HepG2 (cell line): ENCODE data around the gene GPC6. TPM values are rescaled to one million over a fixed set of nuclear protein-coding genes. Genes with fewer than 3 reads are reported as not detected.

Experiments
- ATAC-seq: fragments of 200-7000 bp; cut with Tn5 transposase; 3 replicates; pipeline ENCODE4 v1.9.1; 2020; ENCODE audit warnings: mild to moderate bottlenecking, moderate library complexity
- BruUV-seq: library from RNA; stranded (reverse); fragments of 400-500 nt; replicated peaks from 2 replicates; lab custom pipeline; 2021; lab: Mats Ljungman, UMichigan
- CTCF ChIA-PET: fragments of 300-600 bp; formaldehyde crosslinking; extraction: SDS; loops from one replicate; lab custom pipeline; 2021; ENCODE audit warnings: low total read pairs, inconsistent platforms, low intra/inter-chr PET ratio; lab: Yijun Ruan, JAX
- POLR2A ChIA-PET: fragments of 350-600 bp; sonication (Branson Sonifier 250); formaldehyde crosslinking; loops from one replicate; lab custom pipeline; 2020; ENCODE audit warnings: antibody characterized with exemption, inconsistent platforms; lab: Yijun Ruan, JAX
- DNase-seq: peaks from one replicate; pipeline ENCODE4 v3.0.0-alpha.2; 2015; ENCODE audit warnings: low spot score
- FAIRE-seq: peaks from 3 replicates; lab custom pipeline; 2011; peaks lifted over from hg19 to GRCh38; lab: Jason Lieb, UNC
- H2AFZ ChIP-seq: one replicate; pipeline ENCODE4 v1.6.1; 2011; ENCODE audit warnings: low read length, inconsistent platforms
- H3K27ac ChIP-seq: fragments of 300-600 bp; 3 replicates; pipeline ENCODE4 v1.8.0; 2011; ENCODE audit warnings: mixed run types, mild to moderate bottlenecking, mixed read lengths, low read length, inconsistent platforms; ENCODE audit not compliant: insufficient read depth; ENCODE audit errors: extremely low read length
- H3K27me3 ChIP-seq, 2 experiments: fragments of 200-600 bp in 1 of 2; 2 replicates in 1 of 2; 3 replicates in 1 of 2; pipeline versions ENCODE4 v1.6.0 to v1.8.0; 2011; ENCODE audit warnings: low read length in 2 of 2, mild to moderate bottlenecking in 2 of 2, moderate library complexity in 2 of 2, inconsistent platforms in 1 of 2; ENCODE audit not compliant: insufficient read depth in 2 of 2, control insufficient read depth in 1 of 2
- H3K36me3 ChIP-seq, 2 experiments: fragments of 200-600 bp in 1 of 2; replicated peaks in 1 of 2; 2 replicates in 1 of 2; 3 replicates in 1 of 2; pipeline versions ENCODE4 v1.5.1 to v1.8.0; 2011; ENCODE audit warnings: low read length in 2 of 2, inconsistent platforms in 1 of 2; ENCODE audit not compliant: insufficient read depth in 2 of 2, control insufficient read depth in 1 of 2
- H3K4me1 ChIP-seq: 2 replicates; pipeline ENCODE4 v1.5.1; 2012; ENCODE audit warnings: low read length, inconsistent platforms; ENCODE audit not compliant: insufficient read depth
- H3K4me2 ChIP-seq: 2 replicates; pipeline ENCODE4 v1.6.0; 2011; ENCODE audit warnings: low read depth, low read length, inconsistent platforms
- H3K4me3 ChIP-seq, 3 experiments: fragments of 200-600 bp in 1 of 3; sonication (generic), shearing (Covaris generic) in 1 of 3; replicated peaks in 1 of 3; 2 replicates each; pipeline ENCODE4 v1.5.1; 2011 to 2016; ENCODE audit warnings: low read length in 3 of 3, inconsistent platforms in 2 of 3, low read depth in 2 of 3, mild to moderate bottlenecking in 2 of 3, control low read depth in 1 of 3, mixed read lengths in 1 of 3; ENCODE audit not compliant: insufficient read depth in 1 of 3
- H3K79me2 ChIP-seq: one replicate; pipeline ENCODE4 v1.6.1; 2011; ENCODE audit warnings: low read length, inconsistent platforms; ENCODE audit not compliant: insufficient read depth
- H3K9ac ChIP-seq: 2 replicates; pipeline ENCODE4 v1.6.0; 2011; ENCODE audit warnings: mild to moderate bottlenecking, low read depth, low read length, inconsistent platforms; ENCODE audit not compliant: insufficient read depth
- H3K9me3 ChIP-seq: 2 replicates; pipeline ENCODE4 v1.5.1; 2012; ENCODE audit warnings: mild to moderate bottlenecking, low read length
- H4K20me1 ChIP-seq: 2 replicates; pipeline ENCODE4 v1.6.0; 2011; ENCODE audit warnings: inconsistent platforms, mild to moderate bottlenecking, low read length, moderate library complexity; ENCODE audit not compliant: insufficient read depth
- ADNP ChIP-seq: sonication (generic); formaldehyde crosslinking; IDR thresholded peaks from 2 replicates; pipeline ENCODE4 v1.4.0; 2020; ENCODE audit warnings: missing genetic modification reagents
- E2F5 ChIP-seq: sonication (generic); formaldehyde crosslinking; conservative IDR thresholded peaks from 2 replicates; pipeline ENCODE4 v1.4.0; 2020; ENCODE audit warnings: missing genetic modification reagents
- ETS1 ChIP-seq: sonication (generic); formaldehyde crosslinking; IDR thresholded peaks from 2 replicates; pipeline ENCODE4 v1.4.0; 2020; ENCODE audit warnings: missing genetic modification reagents
- GLI4 ChIP-seq: sonication (generic); formaldehyde crosslinking; IDR thresholded peaks from 2 replicates; pipeline ENCODE4 v1.5.1; 2020; ENCODE audit warnings: missing genetic modification reagents, mild to moderate bottlenecking, moderate library complexity, borderline replicate concordance
- HNRNPK ChIP-seq: fragments of 200-400 bp; formaldehyde crosslinking; IDR thresholded peaks from 2 replicates; pipeline ENCODE4 v1.6.1; 2018; ENCODE audit warnings: low read length, low read depth, moderate library complexity, mild to moderate bottlenecking; ENCODE audit not compliant: poor library complexity, severe bottlenecking
- IRF1 ChIP-seq: sonication (generic); formaldehyde crosslinking; IDR thresholded peaks from 2 replicates; pipeline ENCODE4 v1.4.0; 2020; ENCODE audit warnings: low read depth, mild to moderate bottlenecking, missing genetic modification reagents
- NBN ChIP-seq: fragments of 450-650 bp; conservative IDR thresholded peaks from 2 replicates; pipeline ENCODE4 v1.6.1; 2017
- PHF20 ChIP-seq: sonication (generic); formaldehyde crosslinking; IDR thresholded peaks from 2 replicates; pipeline ENCODE4 v1.5.0; 2020; ENCODE audit warnings: mild to moderate bottlenecking, missing genetic modification reagents
- SCMH1 ChIP-seq: sonication (generic); formaldehyde crosslinking; IDR thresholded peaks from 2 replicates; pipeline ENCODE4 v1.9.0; 2021; ENCODE audit warnings: missing genetic modification reagents, mild to moderate bottlenecking, borderline replicate concordance
- TBX2 ChIP-seq: sonication (generic); formaldehyde crosslinking; IDR thresholded peaks from 2 replicates; pipeline ENCODE4 v1.5.0; 2020; ENCODE audit warnings: missing genetic modification reagents, mild to moderate bottlenecking, borderline replicate concordance
- ZBTB34 ChIP-seq: sonication (generic); formaldehyde crosslinking; IDR thresholded peaks from 2 replicates; pipeline ENCODE4 v1.8.0; 2022; ENCODE audit warnings: mild to moderate bottlenecking, missing genetic modification reagents
- ZNF33B ChIP-seq: sonication (generic); formaldehyde crosslinking; IDR thresholded peaks from 2 replicates; pipeline ENCODE4 v1.5.1; 2020; ENCODE audit warnings: mild to moderate bottlenecking, missing genetic modification reagents
- ZNF382 ChIP-seq: sonication (generic); formaldehyde crosslinking; IDR thresholded peaks from 2 replicates; pipeline ENCODE4 v1.5.0; 2020; ENCODE audit warnings: missing genetic modification reagents, mild to moderate bottlenecking, borderline replicate concordance
- ZNF660 ChIP-seq: sonication (generic); formaldehyde crosslinking; IDR thresholded peaks from 2 replicates; pipeline ENCODE4 v1.5.1; 2020; ENCODE audit warnings: mild to moderate bottlenecking, low read depth, missing genetic modification reagents, borderline replicate concordance
- WGBS: methylation state at CpG from one replicate; pipeline ENCODE4 v1.1.6; 2017; ENCODE audit warnings: low lambda C conversion rate; 5-methylcytosine and 5-hydroxymethylcytosine counted together
- in situ Hi-C: cut with HindIII; loops from 2 replicates; pipeline ENCODE4 v1.10.0; 2017; ENCODE audit warnings: low pct_unique_long_range_greater_than_20kb; ENCODE audit not compliant: extremely low pct_ligation_motif_present
- intact Hi-C: fragments of 100-400 bp; cut with micrococcal nuclease; formaldehyde crosslinking; loops from one replicate; pipeline ENCODE4 v1.10.0; 2022; ENCODE audit not compliant: unreplicated experiment
- polyA plus RNA-seq, 8 experiments: library from polyadenylated mRNA; depleted of rRNA in 3 of 8; stranded (reverse) in 7 of 8; unstranded in 1 of 8; fragments of >200 nt; fragmentation: Illumina TruSeq in 4 of 8; extraction: Trizol in 4 of 8; gene quantifications; 2 replicates each; pipeline versions ENCODE4 v1.2.1 to v1.2.3, GENCODE V29; 2011 to 2016; ENCODE audit warnings: low read depth in 4 of 8, missing spikeins in 1 of 8, mixed read lengths in 1 of 8; ENCODE audit not compliant: insufficient read depth in 1 of 8
- total RNA-seq, 5 experiments: library from RNA; depleted of rRNA; stranded (reverse); fragments of >200 nt; fragmentation: Illumina TruSeq; extraction: Trizol; gene quantifications; 2 replicates each; pipeline ENCODE4 v1.2.3, GENCODE V29; 2016; ENCODE audit warnings: low read depth in 1 of 5

GPC6 gene
- total and polyA plus RNA-seq, 2 of the 13 experiments (the other 11 are each of a cell fraction or from before 2014, with no cell fraction given) = 24.5 to 33.9 TPM

GRCh38 chr13:94234738-94235137, 1008.1 kb downstream of the GPC6 start:
- Histone ChIP-seq H4K20me1 (no peaks in the 10 kb centered on the region), H3K4me2 (no peak overlapping the region), H3K36me3 (no peaks in the 10 kb centered on the region), H3K27ac (no peak overlapping the region), H3K9me3 (no peaks in the 10 kb centered on the region), H3K27me3 (no peaks in the 10 kb centered on the region), H3K79me2 (no peaks in the 10 kb centered on the region), H2AFZ (no peak overlapping the region), H3K9ac (no peak overlapping the region), H3K4me1 (no peaks in the 10 kb centered on the region), H3K4me3 (no peak overlapping the region)
- FAIRE-seq (no peak), DNase-seq (no peak), ATAC-seq (no peak)
- ChIA-PET POLR2A (no interaction called here), CTCF (no interaction called here)
- no peak for TF ChIP-seq ZNF382 (CRISPR knock-in tag)
- TF ChIP-seq ETS1 (CRISPR knock-in tag) = no peak
- TF ChIP-seq SCMH1 (CRISPR knock-in tag) = no peak
- TF ChIP-seq ZNF33B (CRISPR knock-in tag) = no peak
- TF ChIP-seq E2F5 (CRISPR knock-in tag) = no peak
- TF ChIP-seq IRF1 = no peak
- no peak for TF ChIP-seq NBN
- no peak for TF ChIP-seq ZBTB34 (CRISPR knock-in tag)
- TF ChIP-seq HNRNPK = no peak
- no peak for TF ChIP-seq GLI4
- no peak for TF ChIP-seq ADNP (CRISPR knock-in tag)
- TF ChIP-seq ZNF660 = no peak
- no peak for TF ChIP-seq PHF20 (CRISPR knock-in tag)
- TF ChIP-seq TBX2 = no peak
- no TSS peak for BruUV-seq
- 85% methylated on average over 2 of the region's 2 CpGs for WGBS
- intact Hi-C loops = no loop called here
- in situ Hi-C loops = no loop called here
